HPDE6-E6E7 (cell line): ENCODE measurements around the gene ZC3H12A.
"Not testable (repeated sequence)": the region's sequence is repeated elsewhere in the genome, so short reads cannot be mapped to it uniquely, and the experiment has no call there.

ENCODE experiments used
- DNase-seq: peaks from one replicate; pipeline ENCODE4 v3.0.0; 2011; ENCODE audit warnings: missing footprints; ENCODE audit errors: extremely low spot score

Gene ZC3H12A

DNA sequence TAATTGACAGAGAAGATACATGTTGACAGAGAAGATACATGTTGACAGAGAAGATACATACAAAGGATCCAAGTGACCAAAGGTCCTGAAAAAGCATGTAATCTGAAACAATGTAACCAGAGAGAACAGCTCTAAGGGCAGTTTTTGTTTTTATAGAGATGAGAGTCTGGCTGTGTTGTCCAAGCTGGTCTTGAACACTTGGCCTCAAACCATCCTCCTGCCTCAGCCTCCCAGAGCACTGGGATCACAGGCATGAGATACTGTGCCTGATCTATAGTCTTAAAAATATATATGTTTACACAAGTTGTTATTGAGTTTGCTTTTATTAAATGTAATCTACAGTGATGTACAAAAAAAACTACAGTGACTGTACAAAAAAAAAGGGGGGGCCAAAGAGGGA lies 27.7 kb downstream of the ZC3H12A start:
- no peak for DNase-seq

GRCh38 chr1:37502791-37503190 lies 28.4 kb downstream of the ZC3H12A start:
- DNase-seq: not testable (repeated sequence)

DNA sequence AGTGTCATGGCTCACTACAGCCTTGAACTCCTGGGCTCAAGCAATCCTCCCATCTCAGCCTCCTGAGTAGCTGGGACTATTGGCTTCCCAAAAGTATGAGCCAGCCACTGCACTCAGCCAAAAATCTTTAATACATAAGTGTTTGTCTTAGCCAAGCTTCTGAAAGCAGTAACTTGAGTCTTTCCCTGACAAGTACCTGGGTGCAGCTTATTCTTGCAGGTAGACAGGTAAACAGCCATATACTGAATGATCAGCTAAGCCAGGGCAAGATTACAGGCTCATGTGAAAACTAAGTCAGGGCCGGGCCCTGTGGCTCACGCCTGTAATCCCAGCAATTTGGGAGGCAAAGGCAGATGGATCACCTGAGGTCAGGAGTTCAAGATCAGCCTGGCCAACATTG lies 32.4 kb downstream of the ZC3H12A start:
- DNase-seq: no peak

DNA sequence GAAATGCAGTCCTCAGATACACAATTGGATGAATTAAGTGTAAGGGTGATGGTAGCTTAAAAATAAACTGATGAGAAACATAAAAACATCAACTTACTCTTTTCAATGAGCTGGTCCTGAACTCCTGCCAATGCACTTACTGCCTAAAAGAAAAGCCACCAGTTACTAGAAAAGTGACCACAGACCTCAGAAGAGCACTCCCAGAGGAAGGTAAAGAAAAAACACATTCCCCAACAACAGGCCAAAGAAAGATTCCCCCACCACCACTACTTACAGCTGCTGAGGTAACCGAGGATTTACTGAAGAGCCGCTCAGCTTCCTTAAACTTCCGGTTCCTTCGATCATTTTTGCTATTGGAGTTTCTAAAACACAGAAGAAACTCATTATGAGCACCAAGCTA lies 34.8 kb downstream of the ZC3H12A start:
- DNase-seq: no peak

DNA sequence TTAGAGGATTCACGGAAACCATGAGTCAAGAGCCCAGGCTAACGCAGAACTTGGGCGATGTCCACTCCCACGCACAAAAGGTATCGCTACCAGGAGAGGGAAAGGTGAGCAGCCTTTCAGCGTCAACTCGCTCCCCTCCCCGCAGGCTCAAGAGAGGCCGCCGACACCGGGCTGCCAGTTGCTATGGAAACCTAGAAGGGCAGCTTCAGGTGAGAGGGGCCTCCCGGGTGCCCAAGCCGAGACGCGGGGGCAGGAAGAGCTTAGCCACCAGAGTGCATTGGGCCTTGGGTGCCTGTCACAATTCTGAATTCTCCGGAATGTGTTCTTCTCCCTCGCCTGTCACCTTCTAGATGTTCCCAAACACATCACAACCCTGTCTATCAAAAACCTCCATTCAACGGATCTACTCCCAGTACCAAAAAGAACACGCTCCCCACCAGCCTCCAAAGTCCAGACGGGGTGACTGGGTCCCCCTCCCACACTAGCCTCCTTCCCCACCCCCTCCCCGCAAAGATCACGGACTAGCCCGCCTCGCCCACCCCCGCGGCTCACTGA lies 39.5 kb downstream of the ZC3H12A start:
- DNase-seq: no peak

- peak; percentile 85 for DNase-seq
Measured at GRCh38 chr1:37514350-37515184, 40.2 kb downstream of the ZC3H12A start, which contains the start of gene MEAF6. MEAF6 (minus strand) TSS chr1:37514766; CDS start chr1:37514746, 20 bp downstream.

- no peak for DNase-seq
Measured at GRCh38 chr1:37515185-37516034, 41.0 kb downstream of the ZC3H12A start.

DNA sequence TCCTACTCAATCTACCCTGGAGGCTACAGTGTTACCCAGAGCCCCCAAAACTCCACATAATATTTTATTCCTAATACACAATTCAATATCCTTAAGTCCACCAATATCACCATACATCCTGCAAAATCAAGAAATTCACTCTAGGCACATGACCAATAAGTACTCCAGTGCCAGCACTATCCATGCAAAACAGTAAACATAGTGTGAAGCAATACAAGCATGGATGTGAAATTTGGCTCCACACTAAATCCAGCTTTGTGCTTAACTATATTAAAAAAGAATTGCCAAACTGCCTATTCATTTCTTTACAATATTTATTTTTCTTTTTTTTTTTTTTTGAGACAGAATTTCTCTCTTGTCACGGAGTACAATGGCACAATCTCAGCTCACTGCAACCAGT lies 43.2 kb downstream of the ZC3H12A start:
- no peak for DNase-seq

DNA sequence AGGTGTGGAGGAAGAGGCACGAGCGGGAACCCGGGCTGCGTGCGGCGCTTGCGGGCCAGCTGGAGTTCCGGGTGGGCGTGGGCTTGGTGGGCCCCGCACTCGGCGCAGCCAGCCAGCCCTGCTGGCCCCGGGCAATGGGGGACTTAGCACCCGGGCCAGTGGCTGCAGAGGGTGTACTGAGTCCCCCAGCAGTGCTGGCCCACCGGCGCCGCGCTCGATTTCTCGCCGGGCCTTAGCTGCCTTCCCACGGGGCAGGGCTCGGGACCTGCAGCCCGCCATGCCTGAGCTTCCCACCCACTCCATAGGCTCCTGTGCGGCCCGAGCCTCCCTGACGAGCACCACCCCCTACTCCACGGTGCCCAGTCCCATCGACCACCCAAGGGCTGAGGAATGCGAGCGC lies 43.9 kb downstream of the ZC3H12A start:
- not testable (repeated sequence) for DNase-seq

GRCh38 chr1:37518929-37519328 lies 44.5 kb downstream of the ZC3H12A start:
- DNase-seq: not testable (repeated sequence)

- DNase-seq: no peak
Measured at GRCh38 chr1:37519613-37520012, 45.2 kb downstream of the ZC3H12A start.

DNA sequence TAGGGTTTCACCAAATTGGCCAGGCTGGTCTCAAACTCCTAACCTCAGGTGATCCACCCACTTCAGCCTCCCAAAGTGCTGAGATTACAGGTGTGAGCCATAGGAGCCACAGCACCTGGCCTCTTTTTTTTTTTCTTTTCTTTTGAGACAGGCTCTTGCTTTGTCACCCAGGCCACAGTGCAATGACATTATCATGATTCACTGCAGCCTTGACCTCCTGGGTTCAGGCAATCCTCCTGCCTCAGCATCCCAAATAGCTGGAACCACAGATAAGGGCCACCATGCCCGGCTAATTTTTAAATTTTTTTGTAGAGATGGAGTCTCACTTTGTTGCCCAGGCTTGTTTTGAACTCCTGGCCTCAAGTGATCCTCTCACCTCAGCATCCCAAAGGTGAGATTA lies 55.5 kb downstream of the ZC3H12A start:
- not testable (repeated sequence) for DNase-seq

GRCh38 chr1:37532418-37533156 lies 58.2 kb downstream of the ZC3H12A start:
- not testable (repeated sequence) for DNase-seq

- no peak for DNase-seq
Measured at GRCh38 chr1:37533317-37534093, 59.1 kb downstream of the ZC3H12A start.
